Measurements from ENCODE around the gene KRTAP4-16. TPM values are rescaled to one million over a fixed set of nuclear protein-coding genes. Genes with fewer than 3 reads are reported as not detected.

The KRTAP4-16 gene
- total and polyA plus RNA-seq, 2 donors (not counting 3 experiments of a cell fraction or from before 2014, with no cell fraction given): not detected

- no peaks in the 10 kb centered on the region for H4K20me1 ChIP-seq (replicated peaks; ENCODE audit: control insufficient read depth, extremely low read depth, insufficient read depth, low read length)
- FAIRE-seq (no peak), DNase-seq (ENCODE audit: low read depth, low spot score) (no peak)
- H3K9me1 ChIP-seq (replicated peaks; ENCODE audit: control insufficient read depth, extremely low read depth, insufficient read depth, low read length): no peaks in the 10 kb centered on the region
- no peaks in the 10 kb centered on the region for H3K36me3 ChIP-seq (ENCODE audit: control insufficient read depth in 2 of 2, extremely low read depth in 1 of 2, insufficient read depth in 2 of 2, low read length in 2 of 2)
- H2AFZ ChIP-seq (ENCODE audit: low read depth, low read length): no peak overlapping the region
- no peak overlapping the region for H3K9ac ChIP-seq (replicated peaks; ENCODE audit: extremely low read depth, insufficient read depth, low read length)
- ChIA-PET POLR2A (no interaction called here), CTCF (no interaction called here)
- no peak overlapping the region for H3K4me2 ChIP-seq (ENCODE audit: insufficient read depth, low read length)
- H3K9me3 ChIP-seq (replicated peaks; ENCODE audit: control insufficient read depth, insufficient read depth, low read length): no peaks in the 10 kb centered on the region
- H3K79me2 ChIP-seq (ENCODE audit: control insufficient read depth, insufficient read depth, low read length): no peaks in the 10 kb centered on the region
- TF ChIP-seq POLR2AphosphoS5 (IDR thresholded peaks at IDR 0.05; ENCODE audit: insufficient read depth, low read depth, low read length) (no peak), MAX (IDR thresholded peaks at IDR 0.05; ENCODE audit: insufficient read depth, insufficient read length) (no peak), JUN (IDR thresholded peaks at IDR 0.05; ENCODE audit: borderline replicate concordance, insufficient read depth, insufficient read length, low read depth) (no peak)
- H3K27ac ChIP-seq (ENCODE audit: insufficient read depth, low read depth, low read length): no peak overlapping the region
- H3K4me1 ChIP-seq (ENCODE audit: control insufficient read depth, extremely low read depth, insufficient read depth, low read length): no peaks in the 10 kb centered on the region
- no peaks in the 10 kb centered on the region for H3K27me3 ChIP-seq (ENCODE audit: control insufficient read depth in 2 of 2, insufficient read depth in 2 of 2, low read length in 2 of 2)
- intact Hi-C loops (cut with micrococcal nuclease) (no loop called here), dilution Hi-C loops (cut with MboI; ENCODE audit: extremely low pct_ligation_motif_present, low sequenced_read_pairs) (no loop called here)
- BruUV-seq (replicated peaks): no TSS peak
- no peak overlapping the region for H3K4me3 ChIP-seq (replicated peaks in 1 of 3; ENCODE audit: insufficient read depth in 1 of 3, low read depth in 1 of 3, low read length in 3 of 3)
Observed at GRCh38 chr17:41069031-41069430, 33.0 kb downstream of the KRTAP4-16 start.

GRCh38 chr17:41067281-41067680, 34.7 kb downstream of the KRTAP4-16 start:
- Histone ChIP-seq H4K20me1 (replicated peaks; ENCODE audit: control insufficient read depth, extremely low read depth, insufficient read depth, low read length) (no peaks in the 10 kb centered on the region), H3K9me3 (replicated peaks; ENCODE audit: control insufficient read depth, insufficient read depth, low read length) (no peaks in the 10 kb centered on the region), H3K4me1 (ENCODE audit: control insufficient read depth, extremely low read depth, insufficient read depth, low read length) (no peaks in the 10 kb centered on the region), H3K9ac (replicated peaks; ENCODE audit: extremely low read depth, insufficient read depth, low read length) (no peak overlapping the region), H3K27me3 (ENCODE audit: control insufficient read depth in 2 of 2, insufficient read depth in 2 of 2, low read length in 2 of 2) (no peaks in the 10 kb centered on the region), H3K36me3 (ENCODE audit: control insufficient read depth in 2 of 2, extremely low read depth in 1 of 2, insufficient read depth in 2 of 2, low read length in 2 of 2) (no peaks in the 10 kb centered on the region), H3K4me3 (replicated peaks in 1 of 3; ENCODE audit: insufficient read depth in 1 of 3, low read depth in 1 of 3, low read length in 3 of 3) (no peak overlapping the region), H3K4me2 (ENCODE audit: insufficient read depth, low read length) (no peak overlapping the region), H2AFZ (ENCODE audit: low read depth, low read length) (no peak overlapping the region), H3K79me2 (ENCODE audit: control insufficient read depth, insufficient read depth, low read length) (no peaks in the 10 kb centered on the region), H3K9me1 (replicated peaks; ENCODE audit: control insufficient read depth, extremely low read depth, insufficient read depth, low read length) (no peaks in the 10 kb centered on the region), H3K27ac (ENCODE audit: insufficient read depth, low read depth, low read length) (no peak overlapping the region)
- dilution Hi-C loops (cut with MboI; ENCODE audit: extremely low pct_ligation_motif_present, low sequenced_read_pairs): no loop called here
- intact Hi-C loops (cut with micrococcal nuclease): no loop called here
- ChIA-PET POLR2A (no interaction called here), CTCF (no interaction called here)
- no peak for DNase-seq (ENCODE audit: low read depth, low spot score)
- TF ChIP-seq MYC (IDR thresholded peaks at IDR 0.05; ENCODE audit: low read depth, low read length) (no peak), CTCF (IDR thresholded peaks at IDR 0.05; ENCODE audit: extremely low read depth in 1 of 2, insufficient read depth in 1 of 2, low read depth in 1 of 2, low read length in 2 of 2) (no peak), EZH2 (IDR thresholded peaks at IDR 0.05; ENCODE audit: borderline replicate concordance, low read depth, low read length, severe bottlenecking) (no peak), POLR2AphosphoS5 (IDR thresholded peaks at IDR 0.05; ENCODE audit: insufficient read depth, low read depth, low read length) (no peak), FOS (IDR thresholded peaks at IDR 0.05; ENCODE audit: borderline replicate concordance, insufficient read depth, low read length) (no peak), JUN (IDR thresholded peaks at IDR 0.05; ENCODE audit: borderline replicate concordance, insufficient read depth, insufficient read length, low read depth) (no peak), GATA2 (IDR thresholded peaks at IDR 0.05; ENCODE audit: insufficient read depth, insufficient read length, low read depth, low read length) (no peak), POLR2A (IDR thresholded peaks at IDR 0.05; ENCODE audit: low read depth, low read length) (no peak), MAX (IDR thresholded peaks at IDR 0.05; ENCODE audit: insufficient read depth, insufficient read length) (no peak)
- BruUV-seq (replicated peaks): no TSS peak
- no peak for FAIRE-seq
